GM21526 (cell line): ENCODE measurements around the gene PNMA8A.
"Not testable (repeated sequence)": the region's sequence is repeated elsewhere in the genome, so short reads cannot be mapped to it uniquely, and the experiment has no call there.

ENCODE experiments used
- ATAC-seq: cut with Tn5 transposase; IDR thresholded peaks from one replicate; pipeline ENCODE4 v1.9.1; 2021; ENCODE audit warnings: moderate library complexity; ENCODE audit not compliant: unreplicated experiment, low FRiP score

PNMA8A gene, protein sequence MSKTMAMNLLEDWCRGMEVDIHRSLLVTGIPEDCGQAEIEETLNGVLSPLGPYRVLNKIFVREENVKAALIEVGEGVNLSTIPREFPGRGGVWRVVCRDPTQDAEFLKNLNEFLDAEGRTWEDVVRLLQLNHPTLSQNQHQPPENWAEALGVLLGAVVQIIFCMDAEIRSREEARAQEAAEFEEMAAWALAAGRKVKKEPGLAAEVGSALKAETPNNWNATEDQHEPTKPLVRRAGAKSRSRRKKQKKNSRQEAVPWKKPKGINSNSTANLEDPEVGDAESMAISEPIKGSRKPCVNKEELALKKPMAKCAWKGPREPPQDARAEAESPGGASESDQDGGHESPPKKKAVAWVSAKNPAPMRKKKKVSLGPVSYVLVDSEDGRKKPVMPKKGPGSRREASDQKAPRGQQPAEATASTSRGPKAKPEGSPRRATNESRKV

GRCh38 chr19:46471116-46471733 is at the start of gene PNMA8A:
Gene PNMA8A, minus strand, starts transcription at chr19:46471563. Its CDS starts 528 bp downstream, at chr19:46471035.
- no peak for ATAC-seq

- no peak for ATAC-seq
Observed at GRCh38 chr19:46520616-46521015, 49.3 kb upstream of the PNMA8A start.

GRCh38 chr19:46517471-46517870 is 46.1 kb upstream of the PNMA8A start:
- no peak for ATAC-seq

DNA sequence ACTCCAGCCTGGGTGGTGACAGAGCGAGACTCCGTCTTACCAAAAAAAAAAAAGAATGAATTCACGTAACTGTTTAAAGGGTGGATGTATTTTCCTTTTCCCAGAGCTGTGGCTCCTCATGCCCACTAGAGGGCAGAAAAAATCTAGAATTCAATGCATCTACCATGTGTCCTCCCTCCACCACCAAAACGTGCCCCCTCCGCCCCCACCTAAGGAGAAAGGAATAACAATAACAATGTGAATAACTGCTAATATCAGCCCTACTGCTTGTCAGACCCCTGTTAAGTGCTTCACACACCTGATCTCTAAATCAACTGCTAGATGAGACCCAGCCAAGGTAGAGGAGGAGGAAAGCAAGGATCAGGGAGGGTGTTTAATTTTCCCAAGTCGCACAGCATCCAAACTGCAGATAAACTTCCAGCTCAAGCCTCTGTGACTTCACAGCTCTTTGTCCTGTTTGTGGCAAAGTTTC is 44.6 kb upstream of the PNMA8A start:
- no peak for ATAC-seq

GRCh38 chr19:46515290-46515609 is 43.9 kb upstream of the PNMA8A start:
- ATAC-seq: no peak

- no peak for ATAC-seq
Observed at GRCh38 chr19:46514589-46515289, 43.4 kb upstream of the PNMA8A start.

- ATAC-seq: no peak
Observed at GRCh38 chr19:46513461-46514236, 42.3 kb upstream of the PNMA8A start.

GRCh38 chr19:46511237-46511636 is 39.9 kb upstream of the PNMA8A start:
- no peak for ATAC-seq

DNA sequence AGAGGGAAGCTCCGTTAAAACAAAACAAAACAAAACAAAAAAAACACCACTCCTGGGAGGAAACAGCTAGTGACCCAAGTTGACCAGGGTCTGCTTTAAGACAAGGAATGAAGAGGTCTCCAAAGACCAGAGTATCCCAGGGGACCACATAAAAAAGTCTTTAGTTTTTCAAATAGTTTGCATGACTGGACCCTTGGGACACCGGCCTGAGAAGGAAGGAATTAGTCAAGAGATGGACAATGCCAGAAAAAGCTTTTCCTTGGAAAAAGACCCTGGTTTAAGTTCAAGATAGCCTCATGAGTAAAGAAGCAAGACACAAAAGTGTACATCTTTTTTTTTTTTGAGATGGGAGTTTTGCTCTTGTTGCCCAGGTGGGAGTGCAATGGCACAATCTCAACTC is 36.8 kb upstream of the PNMA8A start:
- no peak for ATAC-seq

- no peak for ATAC-seq
Observed at GRCh38 chr19:46503848-46504453, 32.6 kb upstream of the PNMA8A start.

- no peak for ATAC-seq
Observed at GRCh38 chr19:46502891-46503290, 31.5 kb upstream of the PNMA8A start.

GRCh38 chr19:46499692-46500091 is 28.3 kb upstream of the PNMA8A start:
- ATAC-seq: no peak

- no peak for ATAC-seq
Observed at GRCh38 chr19:46497773-46498172, 26.4 kb upstream of the PNMA8A start.

DNA sequence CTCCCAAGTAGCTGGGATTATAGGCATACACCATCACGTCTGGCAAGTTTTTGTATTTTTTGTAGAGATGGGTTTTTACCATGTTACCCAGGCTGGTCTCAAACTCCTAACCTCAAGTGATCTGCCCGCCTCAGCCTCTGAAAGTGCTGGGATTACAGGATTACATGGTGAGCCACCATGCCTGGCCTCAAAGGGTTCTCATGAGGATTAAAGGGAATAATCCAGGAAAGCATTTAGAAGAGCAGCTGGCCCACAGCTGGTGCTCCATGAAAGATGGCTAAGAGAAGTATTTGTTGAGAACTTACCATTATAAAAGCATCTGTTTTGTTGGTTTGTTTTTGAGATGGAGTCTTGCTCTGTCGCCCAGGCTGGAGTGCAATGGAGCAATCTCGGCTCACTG is 25.5 kb upstream of the PNMA8A start:
- ATAC-seq: not testable (repeated sequence)

GRCh38 chr19:46496304-46496703 is 24.9 kb upstream of the PNMA8A start:
- no peak for ATAC-seq

GRCh38 chr19:46495786-46496099 is 24.4 kb upstream of the PNMA8A start, which contains the start of gene PNMA8B:
Gene PNMA8B, minus strand, starts transcription at chr19:46495867. Its CDS starts 402 bp downstream, at chr19:46495465.
- no peak for ATAC-seq

GRCh38 chr19:46494941-46495785 is 23.8 kb upstream of the PNMA8A start:
- no peak for ATAC-seq

DNA sequence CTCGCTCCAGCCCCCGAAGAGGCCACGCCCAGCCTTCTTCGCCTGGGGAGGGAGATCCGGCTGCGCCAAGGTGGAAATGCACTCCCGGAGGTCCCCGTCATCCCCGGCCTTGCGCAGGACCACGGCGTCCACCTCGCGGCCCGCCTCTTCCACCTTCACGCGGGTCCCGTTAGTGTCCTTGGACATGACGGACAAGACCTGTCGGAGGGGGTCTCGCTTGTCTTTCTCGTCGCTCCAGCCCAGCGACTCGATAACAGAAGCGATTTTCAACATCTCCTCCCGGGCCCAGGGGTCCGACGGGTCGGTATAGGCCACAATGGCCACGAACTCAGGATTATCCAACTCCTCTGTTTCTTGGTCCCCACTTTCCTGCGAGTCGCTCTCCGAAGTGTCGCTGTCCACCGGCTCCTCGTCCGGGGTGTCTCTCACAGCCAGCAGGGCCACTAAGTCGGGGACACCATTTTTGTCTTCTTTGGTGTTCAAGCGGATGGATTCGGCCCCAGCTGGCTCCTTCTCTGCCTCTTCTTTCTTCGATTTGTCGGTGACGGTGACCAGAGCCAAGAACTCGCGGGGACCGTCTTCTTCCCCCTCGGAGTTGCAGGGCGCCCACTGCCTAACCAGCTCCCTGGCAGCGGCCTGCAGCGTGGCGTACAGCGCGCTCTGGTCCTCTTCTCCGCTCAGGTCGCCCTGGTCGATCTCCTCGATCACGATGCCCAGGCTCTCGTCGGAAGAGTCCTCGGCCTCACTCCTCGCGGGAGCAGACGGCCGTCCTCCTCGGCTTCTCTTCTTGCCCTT is 23.0 kb upstream of the PNMA8A start:
- no peak for ATAC-seq
